OCI-LY3 (cell line): ENCODE results near the gene PRPH.

ENCODE experiments used
- CTCF ChIP-seq: fragments of 200-600, 300-600 bp; sonication (generic); IDR thresholded peaks from 2 replicates; pipeline ENCODE4 v1.5.1; 2014; ENCODE audit warnings: antibody characterized with exemption, low read length, low read depth
- EZH2phosphoT487 ChIP-seq: fragments of 200-600 bp; shearing (Covaris generic); IDR thresholded peaks from 2 replicates; pipeline ENCODE4 v1.6.1; 2018; ENCODE audit warnings: antibody characterized with exemption, mixed run types, low read depth

- no peak for TF ChIP-seq CTCF
- TF ChIP-seq EZH2phosphoT487 = no peak
Measured at GRCh38 chr12:49335118-49335954, 40.4 kb downstream of the PRPH start.
